Activated naive CD4-positive, alpha-beta T cell treated with anti-CD3 and anti-CD28 coated beads for 36 hours (primary cell): ENCODE data around the gene OR2W1. TPM values are rescaled to one million over a fixed set of nuclear protein-coding genes. Genes with fewer than 3 reads are reported as not detected.
A peak's percentile ranks its signal among the peaks of the same experiment; 100 is the strongest.

Experiments
- CTCF ChIA-PET: fragments of 350-600 bp; sonication (Branson Sonifier 250); formaldehyde crosslinking; loops from one replicate; lab custom pipeline; 2021; ENCODE audit warnings: antibody characterized with exemption; lab: Charles Lee
- DNase-seq: peaks from one replicate; pipeline ENCODE4 v3.0.0-alpha.2; 2020
- H3K27ac Mint-ChIP-seq: one replicate; pipeline ENCODE4 v1.8.0; 2021; ENCODE audit warnings: mild to moderate bottlenecking, mixed read lengths
- H3K27me3 Mint-ChIP-seq: one replicate; pipeline ENCODE4 v1.8.0; 2021; ENCODE audit warnings: low read depth, mixed read lengths
- H3K36me3 Mint-ChIP-seq: one replicate; pipeline ENCODE4 v1.8.0; 2021; ENCODE audit warnings: low read depth, mixed read lengths
- H3K4me1 Mint-ChIP-seq: one replicate; pipeline ENCODE4 v1.8.0; 2021; ENCODE audit warnings: low read depth, mixed read lengths
- H3K4me3 Mint-ChIP-seq: one replicate; pipeline ENCODE4 v1.8.0; 2021; ENCODE audit warnings: mild to moderate bottlenecking, moderate library complexity, mixed read lengths
- H3K9me3 Mint-ChIP-seq: one replicate; pipeline ENCODE4 v1.8.0; 2021; ENCODE audit warnings: mixed read lengths
- intact Hi-C: fragments of 100-400 bp; cut with micrococcal nuclease; formaldehyde crosslinking; loops from one replicate; pipeline ENCODE4 v1.15.1; 2023
- total RNA-seq, 2 experiments: library from RNA; stranded (reverse); gene quantifications; one replicate each; pipeline ENCODE4 v1.2.3, GENCODE V29; 2021

The OR2W1 gene
- total RNA-seq, 2 experiments from 2014 or later, result not detected

- CTCF ChIA-PET, result interaction anchor here (1.0 to 1.2 kb wide), 2 partner anchors 9 to 182 kb away, joined by 3 to 6 read pairs; no protein-coding TSS in a partner anchor
- intact Hi-C loops, result no loop called here
- Mint-ChIP-seq H3K36me3 (no peaks in the 10 kb centered on the region), H3K27ac (no peak overlapping the region), H3K9me3 (no peaks in the 10 kb centered on the region), H3K4me3 (no peak overlapping the region), H3K27me3 (peaks cover 15% of the 10 kb centered on the region), H3K4me1 (peaks cover 10% of the 10 kb centered on the region)
- DNase-seq, result no peak
Observed at GRCh38 chr6:29019629-29020028, 25.3 kb downstream of the OR2W1 start.

- Mint-ChIP-seq H3K4me3 (peak overlapping the region; percentile 90), H3K27me3 (peaks cover 14% of the 10 kb centered on the region), H3K9me3 (no peaks in the 10 kb centered on the region), H3K36me3 (no peaks in the 10 kb centered on the region), H3K27ac (no peak overlapping the region), H3K4me1 (peaks cover 10% of the 10 kb centered on the region)
- intact Hi-C loops, result loop anchor here (1.0 to 2.0 kb wide), 2 partner anchors 521 to 572 kb away; no protein-coding TSS in a partner anchor
- DNase-seq, result no peak
- CTCF ChIA-PET, result interaction anchor here (0.7 to 1.6 kb wide), 2 partner anchors 76 to 79 kb away, joined by 3 to 5 read pairs; no protein-coding TSS in a partner anchor
Observed at GRCh38 chr6:29017428-29017802, 27.6 kb downstream of the OR2W1 start.

DNA sequence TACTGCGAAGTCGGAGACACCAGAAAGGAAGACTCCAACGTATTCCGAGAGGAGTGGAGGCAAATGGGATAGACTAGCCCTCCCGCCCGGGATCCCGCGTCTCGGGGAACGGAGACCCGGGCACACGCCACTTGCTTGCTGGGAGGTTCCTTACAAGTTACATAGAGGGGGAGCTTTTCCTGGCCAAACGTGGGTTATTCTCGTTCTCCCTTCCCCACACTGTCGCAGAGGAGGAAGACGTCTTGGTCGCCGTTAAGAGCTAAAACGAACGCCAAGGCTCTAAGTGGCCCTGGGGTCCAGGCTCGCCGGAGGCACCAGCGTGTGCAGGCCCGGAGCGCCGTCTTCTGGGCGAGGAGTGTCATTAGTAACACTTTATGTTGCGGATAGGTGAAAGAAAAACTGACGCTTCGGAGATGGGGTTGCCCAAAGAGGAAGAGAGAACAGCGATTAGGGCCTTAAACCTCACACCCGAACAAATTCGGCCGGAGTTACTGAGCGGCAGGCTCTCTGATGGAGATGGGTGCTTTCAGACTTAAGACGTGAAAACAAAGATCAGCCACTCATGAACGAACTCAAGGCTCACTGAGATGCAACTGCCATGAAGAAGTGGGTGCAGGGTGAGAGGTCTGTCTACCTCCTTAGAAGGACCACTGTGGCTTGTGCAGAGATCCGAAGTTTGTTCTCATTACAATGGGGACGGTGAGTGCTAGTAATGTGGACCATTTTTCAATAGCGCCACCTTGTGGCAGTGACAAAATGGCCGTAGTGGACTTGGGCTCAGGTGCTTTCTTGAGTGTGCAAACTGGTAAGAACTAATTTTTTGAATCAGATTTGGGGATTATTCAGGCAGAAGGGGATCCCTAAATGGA, 28.2 kb downstream of the OR2W1 start:
- Mint-ChIP-seq H3K36me3 (no peaks in the 10 kb centered on the region), H3K4me1 (peaks cover 12% of the 10 kb centered on the region), H3K4me3 (peak overlapping the region; percentile 90), H3K27ac (peak overlapping the region; percentile 84), H3K9me3 (no peaks in the 10 kb centered on the region), H3K27me3 (peaks cover 9% of the 10 kb centered on the region)
- DNase-seq, result peak; percentile 92
- CTCF ChIA-PET, result interaction anchor here (0.6 to 5.0 kb wide), 28 partner anchors 11 to 862 kb away, joined by 3 to 72 read pairs (median 4); partner anchors contain the start of genes TRIM27 and ZNF311
- intact Hi-C loops, result loop anchor here (1.0 to 2.0 kb wide), 9 partner anchors 28 to 573 kb away; no protein-coding TSS in a partner anchor

GRCh38 chr6:29014729-29015608, 30.0 kb downstream of the OR2W1 start:
- no peaks in the 10 kb centered on the region for H3K36me3 Mint-ChIP-seq
- H3K27me3 Mint-ChIP-seq, result peaks cover 14% of the 10 kb centered on the region
- CTCF ChIA-PET, result interaction anchor here (0.9 to 5.0 kb wide), 14 partner anchors 9 to 330 kb away, joined by 3 to 72 read pairs (median 4); partner anchors contain the start of gene ZNF311
- no peak for DNase-seq
- no peaks in the 10 kb centered on the region for H3K9me3 Mint-ChIP-seq
- H3K4me3 Mint-ChIP-seq, result peak overlapping the region; percentile 9
- intact Hi-C loops, result no loop called here
- H3K27ac Mint-ChIP-seq, result no peak overlapping the region
- H3K4me1 Mint-ChIP-seq, result peaks cover 12% of the 10 kb centered on the region

DNA sequence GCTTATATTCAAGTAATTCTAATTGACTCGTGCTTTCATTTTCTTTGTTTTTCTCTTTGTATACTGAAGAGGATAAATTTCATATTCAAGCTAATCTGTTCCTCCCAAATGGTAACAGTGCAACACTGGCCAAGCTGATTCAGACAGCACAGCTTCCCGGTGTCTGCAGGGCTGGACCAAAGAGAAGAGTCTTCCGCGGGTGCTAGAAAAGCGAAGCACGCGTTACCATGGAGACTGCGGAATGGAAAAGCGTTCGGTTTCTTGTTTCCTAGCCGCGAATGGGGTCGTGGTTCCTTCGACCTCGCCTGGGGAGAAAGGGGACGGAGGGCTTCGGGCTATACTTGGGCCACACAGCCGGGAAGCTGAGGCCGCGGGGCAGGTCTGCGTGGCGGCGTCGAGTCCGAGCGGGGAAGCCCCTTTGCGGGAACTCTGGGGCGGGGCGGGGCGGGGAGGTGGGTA, 33.7 kb downstream of the OR2W1 start:
- Mint-ChIP-seq H3K36me3 (no peaks in the 10 kb centered on the region), H3K4me1 (peaks cover 9% of the 10 kb centered on the region), H3K27me3 (peaks cover 11% of the 10 kb centered on the region), H3K9me3 (no peaks in the 10 kb centered on the region), H3K4me3 (peak overlapping the region; percentile 87), H3K27ac (peak overlapping the region; percentile 21)
- peak; percentile 65 for DNase-seq
- CTCF ChIA-PET, result interaction anchor here (0.9 to 3.1 kb wide), 2 partner anchors 9 to 174 kb away, joined by 3 to 13 read pairs; no protein-coding TSS in a partner anchor
- intact Hi-C loops, result no loop called here

DNA sequence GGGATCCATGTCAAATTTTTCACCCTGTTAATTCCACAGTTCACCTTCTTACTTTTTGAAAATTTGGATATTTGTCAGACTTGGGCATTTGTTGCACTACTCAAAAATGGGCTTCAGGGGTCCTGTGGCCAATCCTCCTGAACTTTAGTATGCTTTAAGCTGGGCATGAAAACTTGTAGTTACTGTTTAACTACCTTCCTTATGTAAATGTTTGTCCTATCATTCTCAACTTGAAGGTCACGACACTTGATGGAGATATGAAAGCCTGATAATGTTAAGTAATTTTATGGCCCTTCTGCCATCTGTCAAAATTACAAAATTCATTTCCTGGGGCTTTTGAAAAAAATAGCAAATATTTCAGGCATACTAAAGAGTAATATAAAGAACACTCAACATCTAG, 35.6 kb downstream of the OR2W1 start:
- no peak overlapping the region for H3K4me3 Mint-ChIP-seq
- CTCF ChIA-PET, result interaction anchor here (3.1 kb wide), 1 partner anchor 172 kb away, joined by 13 read pairs; no protein-coding TSS in a partner anchor
- no peaks in the 10 kb centered on the region for H3K9me3 Mint-ChIP-seq
- H3K4me1 Mint-ChIP-seq, result peaks cover 17% of the 10 kb centered on the region
- DNase-seq, result no peak
- peaks cover 7% of the 10 kb centered on the region for H3K27me3 Mint-ChIP-seq
- intact Hi-C loops, result no loop called here
- no peak overlapping the region for H3K27ac Mint-ChIP-seq
- no peaks in the 10 kb centered on the region for H3K36me3 Mint-ChIP-seq

DNA sequence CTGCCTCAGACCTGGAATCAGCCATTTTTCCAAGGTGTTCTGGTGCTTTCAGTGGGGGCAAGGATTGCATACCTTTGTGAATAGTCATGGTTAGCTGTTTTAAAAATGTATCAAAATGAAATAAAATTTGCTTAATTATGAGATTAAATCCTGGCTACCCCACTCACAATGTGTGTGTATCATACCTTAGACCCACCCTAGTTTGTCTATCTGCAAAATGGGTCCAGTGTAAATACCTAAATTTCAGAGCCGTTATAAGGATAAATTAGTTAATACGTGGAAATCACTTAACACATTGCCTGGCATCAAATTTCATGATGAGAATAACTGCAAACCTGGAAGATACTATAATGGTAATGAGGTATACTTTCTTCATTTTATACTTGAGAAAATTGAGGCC, 36.9 kb downstream of the OR2W1 start:
- Mint-ChIP-seq H3K9me3 (no peaks in the 10 kb centered on the region), H3K4me1 (peaks cover 17% of the 10 kb centered on the region), H3K36me3 (no peaks in the 10 kb centered on the region), H3K27me3 (peaks cover 5% of the 10 kb centered on the region), H3K27ac (no peak overlapping the region), H3K4me3 (no peak overlapping the region)
- intact Hi-C loops, result no loop called here
- DNase-seq, result no peak
- CTCF ChIA-PET, result interaction anchor here (0.6 to 0.7 kb wide), 2 partner anchors 74 to 171 kb away, joined by 3 to 4 read pairs; no protein-coding TSS in a partner anchor

- no peaks in the 10 kb centered on the region for H3K9me3 Mint-ChIP-seq
- no peaks in the 10 kb centered on the region for H3K27me3 Mint-ChIP-seq
- no peaks in the 10 kb centered on the region for H3K36me3 Mint-ChIP-seq
- peak within 1 kb of the TSS; percentile 85 for H3K4me3 Mint-ChIP-seq
- CTCF ChIA-PET, result interaction anchor here (3.2 kb wide), 1 partner anchor 11 kb away, joined by 10 read pairs; no protein-coding TSS in a partner anchor
- peak; percentile 72 for DNase-seq
- intact Hi-C loops, result loop anchor here (2.0 kb wide), 1 partner anchor 23 kb away; no protein-coding TSS in a partner anchor
- H3K27ac Mint-ChIP-seq, result peak within 1 kb of the TSS; percentile 82
- peaks cover 15% of the 10 kb centered on the region for H3K4me1 Mint-ChIP-seq
Observed at GRCh38 chr6:29005183-29005885, 39.6 kb downstream of the OR2W1 start, which contains the start of gene ZNF311. Gene ZNF311 (minus strand): TSS chr6:29005315. CDS start chr6:29003954, 1,361 bp downstream.

DNA sequence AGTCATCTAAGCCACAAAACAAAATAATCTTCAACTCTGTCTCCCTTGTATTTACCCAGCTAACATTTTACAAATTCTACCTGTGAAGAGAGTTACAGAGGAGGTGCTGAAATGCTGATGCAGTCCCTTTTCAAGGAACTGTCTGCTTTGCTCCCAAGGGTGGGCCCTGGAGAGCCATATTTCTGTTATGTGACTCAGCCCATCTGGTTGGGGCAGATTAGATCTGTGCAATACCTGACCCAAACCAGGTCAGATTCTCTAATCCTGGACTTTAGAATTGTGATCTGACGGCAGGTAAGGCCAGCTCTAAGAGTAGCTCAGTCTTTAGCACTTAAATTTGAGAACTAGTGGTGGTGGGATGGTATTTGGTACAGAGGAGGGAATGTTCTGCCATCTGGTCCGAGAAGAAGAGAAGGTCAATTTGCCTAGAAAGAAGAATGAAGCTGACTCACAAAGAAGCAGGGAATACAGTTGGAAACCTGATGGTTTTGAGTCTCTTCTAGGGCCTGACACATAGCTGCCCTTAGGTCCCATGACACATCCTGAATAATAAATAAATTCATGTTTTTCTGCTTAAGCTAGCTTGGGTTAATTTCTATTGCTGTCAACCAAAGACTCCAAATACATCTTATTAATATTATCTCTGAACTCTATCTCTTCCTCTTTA, 48.0 kb downstream of the OR2W1 start:
- intact Hi-C loops, result no loop called here
- Mint-ChIP-seq H3K27me3 (peaks cover 3% of the 10 kb centered on the region), H3K4me1 (no peaks in the 10 kb centered on the region), H3K27ac (no peak overlapping the region), H3K9me3 (no peaks in the 10 kb centered on the region), H3K4me3 (no peak overlapping the region), H3K36me3 (peaks cover 4% of the 10 kb centered on the region)
- CTCF ChIA-PET, result no interaction called here
- no peak for DNase-seq

- no peak for DNase-seq
Observed at GRCh38 chr6:28995093-28995650, 49.8 kb downstream of the OR2W1 start.

More at GRCh38 chr6:28995093-28995650, 49.8 kb downstream of the OR2W1 start:
- Mint-ChIP-seq H3K4me3 (no peak overlapping the region), H3K27me3 (peaks cover 3% of the 10 kb centered on the region), H3K9me3 (no peaks in the 10 kb centered on the region), H3K27ac (no peak overlapping the region), H3K36me3 (peaks cover 4% of the 10 kb centered on the region), H3K4me1 (no peaks in the 10 kb centered on the region)
- intact Hi-C loops, result no loop called here
- CTCF ChIA-PET, result no interaction called here
